ENCODE results near the gene TPCN1.

- TF ChIP-seq POLR2A (IDR thresholded peaks at IDR 0.05) (no peak), CTCF (IDR thresholded peaks at IDR 0.05) (no peak)
Measured at GRCh38 chr12:113273053-113273725, 51.9 kb downstream of the TPCN1 start.
